H1 (cell line): ENCODE measurements around the gene TLK1. TPM values are rescaled to one million over a fixed set of nuclear protein-coding genes. Genes with fewer than 3 reads are reported as not detected.

Experiments used
- CTCF ChIA-PET: fragments of 300-600 bp; sonication (Branson Sonifier 250); formaldehyde crosslinking; loops from one replicate; lab custom pipeline; 2021; ENCODE audit not compliant: partially characterized antibody; lab: Charles Lee
- POLR2A ChIA-PET: fragments of 300-600 bp; sonication (Branson Sonifier 250); formaldehyde crosslinking; loops from one replicate; lab custom pipeline; 2021; ENCODE audit warnings: inconsistent platforms; ENCODE audit not compliant: partially characterized antibody; lab: Charles Lee
- DNase-seq, 2 experiments: peaks; one replicate each; pipeline versions ENCODE4 v3.0.0 to v3.0.0-alpha.2; 2010 to 2022; ENCODE audit warnings: low spot score in 2 of 2, low read depth in 1 of 2, mixed read lengths in 1 of 2
- FAIRE-seq: peaks from 2 replicates; lab custom pipeline; 2011; peaks lifted over from hg19 to GRCh38; lab: Jason Lieb, UNC
- H2AFZ ChIP-seq: 2 replicates; pipeline ENCODE4 v1.8.1; 2012; ENCODE audit warnings: low read length, inconsistent platforms
- H2AK5ac ChIP-seq: 2 replicates; pipeline ENCODE4 v1.6.1; 2013; ENCODE audit warnings: low read depth, low read length
- H2BK120ac ChIP-seq: replicated peaks from 2 replicates; pipeline ENCODE3; 2013; ENCODE audit warnings: low read depth, low read length, inconsistent platforms
- H2BK12ac ChIP-seq: 2 replicates; pipeline ENCODE4 v1.6.1; 2013; ENCODE audit warnings: low read depth, low read length
- H2BK15ac ChIP-seq: 2 replicates; pipeline ENCODE4 v1.6.1; 2013; ENCODE audit warnings: low read length
- H2BK20ac ChIP-seq: 2 replicates; pipeline ENCODE4 v1.6.1; 2013; ENCODE audit warnings: low read length
- H2BK5ac ChIP-seq: 2 replicates; pipeline ENCODE4 v1.6.1; 2013; ENCODE audit warnings: low read depth, low read length
- H3K14ac ChIP-seq: 2 replicates; pipeline ENCODE4 v1.6.1; 2013; ENCODE audit warnings: inconsistent platforms; ENCODE audit not compliant: insufficient read length
- H3K18ac ChIP-seq: 2 replicates; pipeline ENCODE4 v1.6.1; 2013; ENCODE audit warnings: low read length; ENCODE audit errors: extremely low read depth
- H3K23ac ChIP-seq: 2 replicates; pipeline ENCODE4 v1.6.1; 2013; ENCODE audit warnings: inconsistent platforms; ENCODE audit not compliant: insufficient read length
- H3K23me2 ChIP-seq: 2 replicates; pipeline ENCODE4 v1.6.1; 2013; ENCODE audit warnings: low read depth, low read length
- H3K27ac ChIP-seq: 2 replicates; pipeline ENCODE4 v1.6.1; 2011; ENCODE audit warnings: low read depth, low read length, inconsistent platforms
- H3K27me3 ChIP-seq, 4 experiments: replicated peaks in 1 of 4; 1 replicate in 1 of 4; 2 replicates in 3 of 4; pipeline versions ENCODE4 v1.6.1 to v1.8.1; 2011 to 2013; ENCODE audit warnings: low read length in 3 of 4, mild to moderate bottlenecking in 3 of 4, inconsistent platforms in 2 of 4, mixed read lengths in 2 of 4, moderate library complexity in 1 of 4; ENCODE audit not compliant: control insufficient read depth in 3 of 4, insufficient read depth in 3 of 4; ENCODE audit errors: extremely low read depth in 1 of 4
- H3K36me3 ChIP-seq, 4 experiments: 2 replicates each; pipeline versions ENCODE4 v1.6.1 to v1.8.1; 2011 to 2013; ENCODE audit warnings: mild to moderate bottlenecking in 4 of 4, low read length in 3 of 4, moderate library complexity in 2 of 4, control low read depth in 1 of 4, inconsistent platforms in 1 of 4; ENCODE audit not compliant: insufficient read depth in 4 of 4, control insufficient read depth in 2 of 4
- H3K4ac ChIP-seq: replicated peaks from 2 replicates; pipeline ENCODE3; 2013; ENCODE audit warnings: low read length, low read depth, mixed read lengths, inconsistent platforms; ENCODE audit not compliant: insufficient read length
- H3K4me1 ChIP-seq, 4 experiments: replicated peaks in 1 of 4; 1 replicate in 1 of 4; 2 replicates in 3 of 4; pipeline versions ENCODE4 v1.6.1 to v1.8.1; 2011 to 2013; ENCODE audit warnings: low read length in 3 of 4, inconsistent platforms in 2 of 4, mixed read lengths in 1 of 4; ENCODE audit not compliant: insufficient read depth in 4 of 4, control insufficient read depth in 3 of 4
- H3K4me2 ChIP-seq, 2 experiments: 2 replicates each; pipeline versions ENCODE4 v1.6.1 to v1.8.1; 2011 to 2013; ENCODE audit warnings: low read depth in 2 of 2, low read length in 2 of 2, control low read depth in 1 of 2, inconsistent platforms in 1 of 2, mild to moderate bottlenecking in 1 of 2; ENCODE audit not compliant: insufficient read depth in 1 of 2
- H3K4me3 ChIP-seq, 4 experiments: fragments of 200-600, 300-600 bp in 1 of 4; sonication (generic), shearing (Covaris generic), sonication (Bioruptor Twin) in 1 of 4; 2 replicates each; pipeline versions ENCODE4 v1.5.1 to v1.8.1; 2011 to 2016; ENCODE audit warnings: low read length in 4 of 4, low read depth in 3 of 4, control low read depth in 2 of 4, inconsistent platforms in 2 of 4, mild to moderate bottlenecking in 2 of 4, mixed read lengths in 1 of 4, moderate library complexity in 1 of 4; ENCODE audit not compliant: insufficient read depth in 2 of 4; ENCODE audit errors: extremely low read depth in 1 of 4
- H3K56ac ChIP-seq: replicated peaks from 2 replicates; pipeline ENCODE3; 2013; ENCODE audit warnings: low read depth, mild to moderate bottlenecking, mixed read lengths, low read length, inconsistent platforms; ENCODE audit not compliant: insufficient read length
- H3K79me1 ChIP-seq: 2 replicates; pipeline ENCODE4 v1.6.1; 2013; ENCODE audit warnings: low read depth, low read length, control low read depth
- H3K79me2 ChIP-seq, 2 experiments: 2 replicates each; pipeline versions ENCODE4 v1.6.1 to v1.8.1; 2012 to 2013; ENCODE audit warnings: low read length in 2 of 2, mild to moderate bottlenecking in 2 of 2, inconsistent platforms in 1 of 2; ENCODE audit not compliant: insufficient read depth in 2 of 2, control insufficient read depth in 1 of 2
- H3K9ac ChIP-seq, 4 experiments: replicated peaks in 1 of 4; 1 replicate in 1 of 4; 2 replicates in 3 of 4; pipeline versions ENCODE4 v1.6.1 to v1.8.1; 2011 to 2013; ENCODE audit warnings: low read depth in 3 of 4, low read length in 3 of 4, control low read depth in 2 of 4, mild to moderate bottlenecking in 2 of 4, moderate library complexity in 2 of 4, inconsistent platforms in 1 of 4; ENCODE audit errors: extremely low read depth in 1 of 4
- H3K9me3 ChIP-seq, 2 experiments: 2 replicates each; pipeline versions ENCODE4 v1.6.1 to v1.8.1; 2012 to 2013; ENCODE audit warnings: mild to moderate bottlenecking in 2 of 2, moderate library complexity in 2 of 2, control low read depth in 1 of 2, inconsistent platforms in 1 of 2, low read depth in 1 of 2, low read length in 1 of 2, mixed read lengths in 1 of 2; ENCODE audit not compliant: insufficient read depth in 2 of 2
- H4K20me1 ChIP-seq, 2 experiments: replicated peaks in 1 of 2; 2 replicates each; pipeline versions ENCODE3 to v1.8.1; 2011 to 2013; ENCODE audit warnings: inconsistent platforms in 2 of 2, low read length in 2 of 2, mild to moderate bottlenecking in 1 of 2; ENCODE audit not compliant: insufficient read depth in 2 of 2, control insufficient read depth in 1 of 2
- H4K5ac ChIP-seq: 2 replicates; pipeline ENCODE4 v1.6.1; 2013; ENCODE audit warnings: low read length, low read depth, mixed read lengths, inconsistent platforms; ENCODE audit not compliant: insufficient read length
- H4K8ac ChIP-seq: 2 replicates; pipeline ENCODE4 v1.8.0; 2013; ENCODE audit warnings: mild to moderate bottlenecking, moderate library complexity, low read length, inconsistent platforms; ENCODE audit not compliant: insufficient read depth; ENCODE audit errors: extremely low read depth
- H4K91ac ChIP-seq: replicated peaks from 2 replicates; pipeline ENCODE3; 2013; ENCODE audit warnings: low read length, mixed read lengths, inconsistent platforms; ENCODE audit not compliant: insufficient read length
- ASH2L ChIP-seq: fragments of 200-600, 300-600 bp; sonication (generic); IDR thresholded peaks from one replicate; pipeline ENCODE4 v1.7.1; 2017; ENCODE audit warnings: low read length
- BACH1 ChIP-seq: IDR thresholded peaks from 2 replicates; pipeline ENCODE4 v1.6.1; 2012; ENCODE audit warnings: low read length, improper control_type of control experiment
- BRCA1 ChIP-seq: IDR thresholded peaks from 2 replicates; pipeline ENCODE4 v1.6.1; 2012; ENCODE audit warnings: low read depth, low read length, improper control_type of control experiment
- CBX8 ChIP-seq: fragments of 300-800, 300-1000 bp; sonication (generic); IDR thresholded peaks from 2 replicates; pipeline ENCODE4 v1.7.1; 2016; ENCODE audit warnings: low read depth, low read length, borderline replicate concordance
- KDM4A ChIP-seq: IDR thresholded peaks from one replicate; pipeline ENCODE4 v1.7.1; 2012; ENCODE audit warnings: low read depth, mild to moderate bottlenecking, moderate library complexity, low read length, inconsistent platforms; ENCODE audit not compliant: severe bottlenecking
- RXRA ChIP-seq: IDR thresholded peaks from 2 replicates; pipeline ENCODE4 v1.6.1; 2011; ENCODE audit warnings: low read depth, mild to moderate bottlenecking, low read length, moderate library complexity; ENCODE audit not compliant: insufficient read depth
- SP1 ChIP-seq: IDR thresholded peaks from 2 replicates; pipeline ENCODE4 v1.6.1; 2011; ENCODE audit warnings: low read depth, low read length
- SP2 ChIP-seq: IDR thresholded peaks from 2 replicates; pipeline ENCODE4 v1.6.1; 2012; ENCODE audit warnings: mild to moderate bottlenecking, low read length, inconsistent platforms
- SP4 ChIP-seq: IDR thresholded peaks from 2 replicates; pipeline ENCODE4 v1.6.1; 2012; ENCODE audit warnings: low read length, inconsistent platforms
- TAF1 ChIP-seq: IDR thresholded peaks from 2 replicates; pipeline ENCODE4 v1.6.1; 2011; ENCODE audit warnings: mild to moderate bottlenecking, low read depth, low read length
- TAF7 ChIP-seq: optimal IDR thresholded peaks from 2 replicates; pipeline ENCODE3; 2011; ENCODE audit warnings: low read depth, mild to moderate bottlenecking, inconsistent platforms, low read length, moderate library complexity, borderline replicate concordance
- USF2 ChIP-seq: IDR thresholded peaks from 2 replicates; pipeline ENCODE4 v1.6.1; 2011; ENCODE audit warnings: low read length, improper control_type of control experiment
- WGBS, 2 experiments: shearing (Covaris generic) in 1 of 2; methylation state at CpG; one replicate each; pipeline versions ENCODE4 v1.1.6 to v1.1.7; 2013 to 2015; ENCODE audit warnings: low lambda C conversion rate in 2 of 2, mixed read lengths in 2 of 2, inconsistent platforms in 1 of 2, low coverage in 1 of 2, missing lambda C conversion rate in 1 of 2; ENCODE audit not compliant: insufficient replicate concordance in 2 of 2, insufficient coverage in 1 of 2, insufficient read length in 1 of 2; ENCODE audit errors: extremely low coverage in 1 of 2, missing lambda C conversion rate in 1 of 2; 5-methylcytosine and 5-hydroxymethylcytosine counted together
- polyA plus RNA-seq, 7 experiments: library from polyadenylated mRNA; depleted of rRNA in 3 of 7; stranded (reverse) in 5 of 7; unstranded in 2 of 7; fragments of >200 nt in 5 of 7; fragments of 200-250 nt in 2 of 7; gene quantifications; 1 replicate in 5 of 7; 2 replicates in 1 of 7; 4 replicates in 1 of 7; pipeline versions ENCODE4 v1.2.1 to v1.2.3, GENCODE V29; 2011 to 2013; ENCODE audit warnings: missing spikeins in 2 of 7, mixed read lengths in 2 of 7
- total RNA-seq: library from RNA; stranded (reverse); fragmentation: NEBNext Ultra II Directional; extraction: Animal tissue kit (Norgen Biotek cat#: 25700); gene quantifications from 2 replicates; pipeline ENCODE4 v1.2.1, GENCODE V29; 2021

The TLK1 gene
- total and polyA plus RNA-seq, 2 of the 8 experiments (the other 6 are each of a cell fraction or from before 2014, with no cell fraction given), result 11.2 to 102 TPM

GRCh38 chr2:171154348-171154747 is 6.3 kb downstream of the TLK1 start:
- no peak for TF ChIP-seq RXRA
- TF ChIP-seq CBX8, result no peak
- no peak for TF ChIP-seq USF2
- no peak for TF ChIP-seq SP1
- TF ChIP-seq SP4, result no peak
- no peak for TF ChIP-seq ASH2L
- no peak for TF ChIP-seq TAF1
- TF ChIP-seq BRCA1, result no peak
- TF ChIP-seq SP2, result no peak
- no peak for TF ChIP-seq BACH1
- no peak for TF ChIP-seq TAF7
- no peak for TF ChIP-seq KDM4A
- Histone ChIP-seq H3K18ac (no peak overlapping the region), H3K9ac (no peak overlapping the region), H3K4ac (no peak overlapping the region), H2BK15ac (no peak overlapping the region), H3K14ac (no peak overlapping the region), H2AK5ac (no peak overlapping the region), H3K79me2 (peaks cover 41 to 98% of the 10 kb centered on the region in 2 experiments), H3K23me2 (peaks cover 3% of the 10 kb centered on the region), H3K4me1 (peaks cover 0 to 3% (median 0%) of the 10 kb centered on the region in 4 experiments; a peak in 2 of 7 replicates), H3K27ac (no peak overlapping the region), H3K9me3 (no peaks in the 10 kb centered on the region), H2BK5ac (no peak overlapping the region), H3K27me3 (no peaks in the 10 kb centered on the region), H3K36me3 (no peaks in the 10 kb centered on the region), H3K56ac (no peak overlapping the region), H4K20me1 (peaks cover 5 to 10% of the 10 kb centered on the region in 2 experiments), H3K4me3 (no peak overlapping the region), H4K8ac (no peak overlapping the region), H2BK120ac (no peak overlapping the region), H2BK20ac (no peak overlapping the region), H3K23ac (no peak overlapping the region), H2BK12ac (no peak overlapping the region), H3K4me2 (no peak overlapping the region), H2AFZ (no peak overlapping the region), H4K91ac (no peak overlapping the region), H4K5ac (no peak overlapping the region), H3K79me1 (no peaks in the 10 kb centered on the region; the same call in 1 of the 2 replicates)
- FAIRE-seq, result no peak
- ChIA-PET POLR2A (no interaction called here), CTCF (interaction anchor here (0.6 to 1.0 kb wide), 3 partner anchors 21 to 100 kb away, joined by 3 read pairs; no protein-coding TSS in a partner anchor)
- 93% methylated on average over 1 of the region's 1 CpG; no CpG with 5 or more reads in 1 of the 2 experiments for WGBS, 2 experiments
- DNase-seq, result no peak
